Measurements from ENCODE around the gene C8A. TPM values are rescaled to one million over a fixed set of nuclear protein-coding genes. Genes with fewer than 3 reads are reported as not detected.

The C8A gene
- total and polyA plus RNA-seq, 2 of the 8 experiments (the other 6 are each of a cell fraction or from before 2014, with no cell fraction given), result not detected

- TF ChIP-seq, protein P1, sequence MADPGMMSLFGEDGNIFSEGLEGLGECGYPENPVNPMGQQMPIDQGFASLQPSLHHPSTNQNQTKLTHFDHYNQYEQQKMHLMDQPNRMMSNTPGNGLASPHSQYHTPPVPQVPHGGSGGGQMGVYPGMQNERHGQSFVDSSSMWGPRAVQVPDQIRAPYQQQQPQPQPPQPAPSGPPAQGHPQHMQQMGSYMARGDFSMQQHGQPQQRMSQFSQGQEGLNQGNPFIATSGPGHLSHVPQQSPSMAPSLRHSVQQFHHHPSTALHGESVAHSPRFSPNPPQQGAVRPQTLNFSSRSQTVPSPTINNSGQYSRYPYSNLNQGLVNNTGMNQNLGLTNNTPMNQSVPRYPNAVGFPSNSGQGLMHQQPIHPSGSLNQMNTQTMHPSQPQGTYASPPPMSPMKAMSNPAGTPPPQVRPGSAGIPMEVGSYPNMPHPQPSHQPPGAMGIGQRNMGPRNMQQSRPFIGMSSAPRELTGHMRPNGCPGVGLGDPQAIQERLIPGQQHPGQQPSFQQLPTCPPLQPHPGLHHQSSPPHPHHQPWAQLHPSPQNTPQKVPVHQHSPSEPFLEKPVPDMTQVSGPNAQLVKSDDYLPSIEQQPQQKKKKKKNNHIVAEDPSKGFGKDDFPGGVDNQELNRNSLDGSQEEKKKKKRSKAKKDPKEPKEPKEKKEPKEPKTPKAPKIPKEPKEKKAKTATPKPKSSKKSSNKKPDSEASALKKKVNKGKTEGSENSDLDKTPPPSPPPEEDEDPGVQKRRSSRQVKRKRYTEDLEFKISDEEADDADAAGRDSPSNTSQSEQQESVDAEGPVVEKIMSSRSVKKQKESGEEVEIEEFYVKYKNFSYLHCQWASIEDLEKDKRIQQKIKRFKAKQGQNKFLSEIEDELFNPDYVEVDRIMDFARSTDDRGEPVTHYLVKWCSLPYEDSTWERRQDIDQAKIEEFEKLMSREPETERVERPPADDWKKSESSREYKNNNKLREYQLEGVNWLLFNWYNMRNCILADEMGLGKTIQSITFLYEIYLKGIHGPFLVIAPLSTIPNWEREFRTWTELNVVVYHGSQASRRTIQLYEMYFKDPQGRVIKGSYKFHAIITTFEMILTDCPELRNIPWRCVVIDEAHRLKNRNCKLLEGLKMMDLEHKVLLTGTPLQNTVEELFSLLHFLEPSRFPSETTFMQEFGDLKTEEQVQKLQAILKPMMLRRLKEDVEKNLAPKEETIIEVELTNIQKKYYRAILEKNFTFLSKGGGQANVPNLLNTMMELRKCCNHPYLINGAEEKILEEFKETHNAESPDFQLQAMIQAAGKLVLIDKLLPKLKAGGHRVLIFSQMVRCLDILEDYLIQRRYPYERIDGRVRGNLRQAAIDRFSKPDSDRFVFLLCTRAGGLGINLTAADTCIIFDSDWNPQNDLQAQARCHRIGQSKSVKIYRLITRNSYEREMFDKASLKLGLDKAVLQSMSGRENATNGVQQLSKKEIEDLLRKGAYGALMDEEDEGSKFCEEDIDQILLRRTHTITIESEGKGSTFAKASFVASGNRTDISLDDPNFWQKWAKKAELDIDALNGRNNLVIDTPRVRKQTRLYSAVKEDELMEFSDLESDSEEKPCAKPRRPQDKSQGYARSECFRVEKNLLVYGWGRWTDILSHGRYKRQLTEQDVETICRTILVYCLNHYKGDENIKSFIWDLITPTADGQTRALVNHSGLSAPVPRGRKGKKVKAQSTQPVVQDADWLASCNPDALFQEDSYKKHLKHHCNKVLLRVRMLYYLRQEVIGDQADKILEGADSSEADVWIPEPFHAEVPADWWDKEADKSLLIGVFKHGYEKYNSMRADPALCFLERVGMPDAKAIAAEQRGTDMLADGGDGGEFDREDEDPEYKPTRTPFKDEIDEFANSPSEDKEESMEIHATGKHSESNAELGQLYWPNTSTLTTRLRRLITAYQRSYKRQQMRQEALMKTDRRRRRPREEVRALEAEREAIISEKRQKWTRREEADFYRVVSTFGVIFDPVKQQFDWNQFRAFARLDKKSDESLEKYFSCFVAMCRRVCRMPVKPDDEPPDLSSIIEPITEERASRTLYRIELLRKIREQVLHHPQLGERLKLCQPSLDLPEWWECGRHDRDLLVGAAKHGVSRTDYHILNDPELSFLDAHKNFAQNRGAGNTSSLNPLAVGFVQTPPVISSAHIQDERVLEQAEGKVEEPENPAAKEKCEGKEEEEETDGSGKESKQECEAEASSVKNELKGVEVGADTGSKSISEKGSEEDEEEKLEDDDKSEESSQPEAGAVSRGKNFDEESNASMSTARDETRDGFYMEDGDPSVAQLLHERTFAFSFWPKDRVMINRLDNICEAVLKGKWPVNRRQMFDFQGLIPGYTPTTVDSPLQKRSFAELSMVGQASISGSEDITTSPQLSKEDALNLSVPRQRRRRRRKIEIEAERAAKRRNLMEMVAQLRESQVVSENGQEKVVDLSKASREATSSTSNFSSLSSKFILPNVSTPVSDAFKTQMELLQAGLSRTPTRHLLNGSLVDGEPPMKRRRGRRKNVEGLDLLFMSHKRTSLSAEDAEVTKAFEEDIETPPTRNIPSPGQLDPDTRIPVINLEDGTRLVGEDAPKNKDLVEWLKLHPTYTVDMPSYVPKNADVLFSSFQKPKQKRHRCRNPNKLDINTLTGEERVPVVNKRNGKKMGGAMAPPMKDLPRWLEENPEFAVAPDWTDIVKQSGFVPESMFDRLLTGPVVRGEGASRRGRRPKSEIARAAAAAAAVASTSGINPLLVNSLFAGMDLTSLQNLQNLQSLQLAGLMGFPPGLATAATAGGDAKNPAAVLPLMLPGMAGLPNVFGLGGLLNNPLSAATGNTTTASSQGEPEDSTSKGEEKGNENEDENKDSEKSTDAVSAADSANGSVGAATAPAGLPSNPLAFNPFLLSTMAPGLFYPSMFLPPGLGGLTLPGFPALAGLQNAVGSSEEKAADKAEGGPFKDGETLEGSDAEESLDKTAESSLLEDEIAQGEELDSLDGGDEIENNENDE (IDR thresholded peaks at IDR 0.05; ENCODE audit: insufficient replicate concordance, low read length), result no peak
- TF ChIP-seq EZH2 (IDR thresholded peaks at IDR 0.05; ENCODE audit: low read depth, low read length, severe bottlenecking) (no peak), RXRA (IDR thresholded peaks at IDR 0.05; ENCODE audit: insufficient read depth, low read depth, low read length) (no peak), ATF2 (IDR thresholded peaks at IDR 0.05; ENCODE audit: low read length) (no peak), BCL11A (IDR thresholded peaks at IDR 0.05; ENCODE audit: low read depth in 2 of 2, low read length in 2 of 2) (no peak), SAP30 (IDR thresholded peaks at IDR 0.05; ENCODE audit: insufficient read depth, insufficient replicate concordance, low read length) (no peak)
Measured at GRCh38 chr1:56836359-56836758, 18.2 kb upstream of the C8A start (continued).

Data from H1 (cell line).